ENCODE measurements around the gene FOXL1.

- no peak for TF ChIP-seq CTCF (IDR thresholded peaks at IDR 0.05 in 2 of 3, conservative IDR thresholded peaks at IDR 0.05 in 1 of 3; ENCODE audit: borderline replicate concordance in 1 of 3, insufficient read depth in 1 of 3, low read depth in 2 of 3, low read length in 2 of 3)
- no peak for TF ChIP-seq ATF3 (IDR thresholded peaks at IDR 0.05)
- TF ChIP-seq CBX3 (IDR thresholded peaks at IDR 0.05; ENCODE audit: low read depth) = no peak
- no peak for TF ChIP-seq POLR2A (IDR thresholded peaks at IDR 0.05; ENCODE audit: borderline replicate concordance, extremely low read depth, insufficient read depth, insufficient read length)
- no peak for TF ChIP-seq REST (IDR thresholded peaks at IDR 0.05; ENCODE audit: low read depth)
- TF ChIP-seq ELF1 (IDR thresholded peaks at IDR 0.05; ENCODE audit: borderline replicate concordance, low read depth) = no peak
- no peak for TF ChIP-seq EGR1 (IDR thresholded peaks at IDR 0.05; ENCODE audit: low read depth)
- TF ChIP-seq CEBPB (IDR thresholded peaks at IDR 0.05; ENCODE audit: low read depth) = no peak
- no peak for TF ChIP-seq SP1 (IDR thresholded peaks at IDR 0.05; ENCODE audit: low read depth)
- no peak for TF ChIP-seq EZH2 (IDR thresholded peaks at IDR 0.05)
- no peak for TF ChIP-seq FOSL1 (IDR thresholded peaks at IDR 0.05; ENCODE audit: low read depth)
- TF ChIP-seq ZNF274 (IDR thresholded peaks at IDR 0.05; ENCODE audit: low read depth, low read length) = no peak
These were observed 41.8 kb downstream of the FOXL1 start for GRCh38 chr16:86620184-86620583.

Data from HCT116 (cell line).